Measurements from ENCODE around the gene UST. TPM values are rescaled to one million over a fixed set of nuclear protein-coding genes. Genes with fewer than 3 reads are reported as not detected.

The UST gene
- polyA plus RNA-seq, 1 donor from 2014 or later, result 7.5 TPM

GRCh38 chr6:148770408-148771211 lies 23.8 kb downstream of the UST start:
- H3K4me3 ChIP-seq (ENCODE audit: low read length), result no peak overlapping the region
- H4K20me1 ChIP-seq (ENCODE audit: insufficient read depth), result no peaks in the 10 kb centered on the region
- no peaks in the 10 kb centered on the region for H3K36me3 ChIP-seq (ENCODE audit: insufficient read depth, low read length)
- H3K9ac ChIP-seq (ENCODE audit: low read length), result no peak overlapping the region
- H2AFZ ChIP-seq (ENCODE audit: low read depth, low read length), result no peak overlapping the region
- no peaks in the 10 kb centered on the region for H3F3A ChIP-seq (ENCODE audit: insufficient read depth, low read length, poor library complexity, severe bottlenecking)
- no peak overlapping the region for H3K4me2 ChIP-seq (ENCODE audit: low read length)
- peaks cover 5% of the 10 kb centered on the region for H3K79me2 ChIP-seq (replicated peaks; ENCODE audit: insufficient read depth, low read length)
- no peak overlapping the region for H3K27ac ChIP-seq (ENCODE audit: low read length)
- H3K27me3 ChIP-seq (ENCODE audit: insufficient read depth, low read depth, low read length), result no peaks in the 10 kb centered on the region
- no peaks in the 10 kb centered on the region for H3K9me3 ChIP-seq (ENCODE audit: low read length)
- H3K9me2 ChIP-seq (ENCODE audit: insufficient read depth, low read length), result no peaks in the 10 kb centered on the region
- TF ChIP-seq SMC3 (conservative IDR thresholded peaks at IDR 0.05; ENCODE audit: poor library complexity), result no peak
- TF ChIP-seq CTCF (IDR thresholded peaks at IDR 0.05; ENCODE audit: poor library complexity, severe bottlenecking), result no peak
- no peak for TF ChIP-seq POLR2AphosphoS5 (IDR thresholded peaks at IDR 0.05)
- no peak for TF ChIP-seq EZH2 (IDR thresholded peaks at IDR 0.05; ENCODE audit: borderline replicate concordance, insufficient read depth, low read length, poor library complexity, severe bottlenecking)
- TF ChIP-seq REST (IDR thresholded peaks at IDR 0.05; ENCODE audit: borderline replicate concordance), result no peak
- TF ChIP-seq EP300 (conservative IDR thresholded peaks at IDR 0.05; ENCODE audit: poor library complexity, severe bottlenecking), result no peak

- peaks cover 5% of the 10 kb centered on the region for H3K79me2 ChIP-seq (replicated peaks; ENCODE audit: insufficient read depth, low read length)
These were observed 24.4 kb downstream of the UST start for GRCh38 chr6:148771212-148771601.

More at GRCh38 chr6:148771212-148771601, 24.4 kb downstream of the UST start:
- Histone ChIP-seq H3F3A (ENCODE audit: insufficient read depth, low read length, poor library complexity, severe bottlenecking) (no peaks in the 10 kb centered on the region), H3K36me3 (ENCODE audit: insufficient read depth, low read length) (no peaks in the 10 kb centered on the region), H3K4me3 (ENCODE audit: low read length) (no peak overlapping the region), H2AFZ (ENCODE audit: low read depth, low read length) (no peak overlapping the region), H3K9me3 (ENCODE audit: low read length) (no peaks in the 10 kb centered on the region), H3K27ac (ENCODE audit: low read length) (no peak overlapping the region), H3K9ac (ENCODE audit: low read length) (no peak overlapping the region), H3K4me2 (ENCODE audit: low read length) (no peak overlapping the region), H4K20me1 (ENCODE audit: insufficient read depth) (no peaks in the 10 kb centered on the region), H3K27me3 (ENCODE audit: insufficient read depth, low read depth, low read length) (no peaks in the 10 kb centered on the region), H3K9me2 (ENCODE audit: insufficient read depth, low read length) (no peaks in the 10 kb centered on the region)
- TF ChIP-seq POLR2AphosphoS5 (IDR thresholded peaks at IDR 0.05), result no peak
- no peak for TF ChIP-seq RAD21 (conservative IDR thresholded peaks at IDR 0.05)
- no peak for TF ChIP-seq CTCF (IDR thresholded peaks at IDR 0.05; ENCODE audit: poor library complexity, severe bottlenecking)
- no peak for TF ChIP-seq MXI1 (conservative IDR thresholded peaks at IDR 0.05; ENCODE audit: poor library complexity, severe bottlenecking)
- no peak for TF ChIP-seq EZH2 (IDR thresholded peaks at IDR 0.05; ENCODE audit: borderline replicate concordance, insufficient read depth, low read length, poor library complexity, severe bottlenecking)
- TF ChIP-seq SMC3 (conservative IDR thresholded peaks at IDR 0.05; ENCODE audit: poor library complexity), result no peak
- no peak for TF ChIP-seq TAF1 (IDR thresholded peaks at IDR 0.05; ENCODE audit: low read depth)
- no peak for TF ChIP-seq REST (IDR thresholded peaks at IDR 0.05; ENCODE audit: borderline replicate concordance)
